ENCODE measurements around the gene STAG1.
"Not testable (repeated sequence)": the region's sequence is repeated elsewhere in the genome, so short reads cannot be mapped to it uniquely, and the experiment has no call there.

Gene STAG1

GRCh38 chr3:136476280-136476679 is 275.9 kb downstream of the STAG1 start:
- no peaks in the 10 kb centered on the region for H3K79me2 ChIP-seq (ENCODE audit: low read length)
- H3K9me3 ChIP-seq (ENCODE audit: insufficient read depth, low read length): no peaks in the 10 kb centered on the region
- no peak overlapping the region for H3K4me2 ChIP-seq (ENCODE audit: low read length)
- no peaks in the 10 kb centered on the region for H4K20me1 ChIP-seq (ENCODE audit: insufficient read depth, low read length)
- H3K4me3 ChIP-seq (ENCODE audit: low read length): no peak overlapping the region
- no peaks in the 10 kb centered on the region for H3K4me1 ChIP-seq (ENCODE audit: low read length)
- no peaks in the 10 kb centered on the region for H3K27me3 ChIP-seq (ENCODE audit: low read depth, low read length)
- H2AFZ ChIP-seq (ENCODE audit: low read depth, low read length): no peak overlapping the region
- H3K9ac ChIP-seq (ENCODE audit: low read length): no peak overlapping the region
- TF ChIP-seq CTCF (IDR thresholded peaks at IDR 0.05; ENCODE audit: low read depth, low read length) (no peak), EZH2phosphoT487 (IDR thresholded peaks at IDR 0.05; ENCODE audit: low read depth) (no peak)
- no peak overlapping the region for H3K27ac ChIP-seq (ENCODE audit: low read length)
- peaks cover 6% of the 10 kb centered on the region for H3K36me3 ChIP-seq (replicated peaks; ENCODE audit: low read depth, low read length)

GRCh38 chr3:136474876-136475275 is 277.3 kb downstream of the STAG1 start:
- not testable (repeated sequence) for H3K27ac ChIP-seq (ENCODE audit: low read length); H3K36me3 ChIP-seq (replicated peaks; ENCODE audit: low read depth, low read length); H3K27me3 ChIP-seq (ENCODE audit: low read depth, low read length); H3K4me1 ChIP-seq (ENCODE audit: low read length); H2AFZ ChIP-seq (ENCODE audit: low read depth, low read length); H3K9me3 ChIP-seq (ENCODE audit: insufficient read depth, low read length); H3K79me2 ChIP-seq (ENCODE audit: low read length); H3K4me3 ChIP-seq (ENCODE audit: low read length); H3K4me2 ChIP-seq (ENCODE audit: low read length); H4K20me1 ChIP-seq (ENCODE audit: insufficient read depth, low read length); H3K9ac ChIP-seq (ENCODE audit: low read length)

GRCh38 chr3:136473716-136474326 is 278.4 kb downstream of the STAG1 start:
- Histone ChIP-seq H3K9ac (ENCODE audit: low read length) (no peak overlapping the region), H4K20me1 (ENCODE audit: insufficient read depth, low read length) (no peaks in the 10 kb centered on the region), H3K27me3 (ENCODE audit: low read depth, low read length) (no peaks in the 10 kb centered on the region), H3K4me3 (ENCODE audit: low read length) (no peak overlapping the region), H3K9me3 (ENCODE audit: insufficient read depth, low read length) (no peaks in the 10 kb centered on the region), H3K27ac (ENCODE audit: low read length) (no peak overlapping the region), H2AFZ (ENCODE audit: low read depth, low read length) (no peak overlapping the region), H3K4me1 (ENCODE audit: low read length) (no peaks in the 10 kb centered on the region), H3K79me2 (ENCODE audit: low read length) (no peaks in the 10 kb centered on the region), H3K4me2 (ENCODE audit: low read length) (no peak overlapping the region), H3K36me3 (replicated peaks; ENCODE audit: low read depth, low read length) (peaks cover 6% of the 10 kb centered on the region)
- TF ChIP-seq EZH2phosphoT487 (IDR thresholded peaks at IDR 0.05; ENCODE audit: low read depth) (no peak), CTCF (IDR thresholded peaks at IDR 0.05; ENCODE audit: low read depth, low read length) (no peak)

DNA sequence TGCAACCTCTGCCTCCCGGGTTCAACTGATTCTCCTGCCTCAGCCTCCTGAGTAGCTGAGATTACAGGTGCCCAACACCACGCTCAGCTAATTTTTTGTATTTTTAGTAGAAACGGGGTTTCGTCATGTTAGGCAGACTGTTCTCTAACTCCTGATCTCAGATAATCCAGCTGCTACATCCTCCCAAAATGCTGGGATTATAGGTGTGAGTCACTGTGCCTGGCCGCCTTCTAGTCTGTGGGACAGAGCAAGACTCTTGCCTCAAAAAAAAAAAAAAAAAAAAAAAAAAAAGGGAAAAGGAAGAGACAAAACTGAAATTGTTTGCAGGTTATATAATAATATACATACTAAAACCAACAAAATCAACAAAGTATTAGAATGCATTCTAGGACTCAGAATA is 286.9 kb downstream of the STAG1 start:
- no peak overlapping the region for H3K27ac ChIP-seq (ENCODE audit: low read length)
- no peak overlapping the region for H2AFZ ChIP-seq (ENCODE audit: low read depth, low read length)
- no peak overlapping the region for H3K4me3 ChIP-seq (ENCODE audit: low read length)
- H3K36me3 ChIP-seq (replicated peaks; ENCODE audit: low read depth, low read length): peaks cover 7% of the 10 kb centered on the region
- no peak overlapping the region for H3K9ac ChIP-seq (ENCODE audit: low read length)
- no peaks in the 10 kb centered on the region for H4K20me1 ChIP-seq (ENCODE audit: insufficient read depth, low read length)
- no peaks in the 10 kb centered on the region for H3K79me2 ChIP-seq (ENCODE audit: low read length)
- no peak overlapping the region for H3K4me2 ChIP-seq (ENCODE audit: low read length)
- H3K9me3 ChIP-seq (ENCODE audit: insufficient read depth, low read length): no peaks in the 10 kb centered on the region
- H3K27me3 ChIP-seq (ENCODE audit: low read depth, low read length): no peaks in the 10 kb centered on the region
- TF ChIP-seq CTCF (IDR thresholded peaks at IDR 0.05; ENCODE audit: low read depth, low read length) (no peak), EZH2phosphoT487 (IDR thresholded peaks at IDR 0.05; ENCODE audit: low read depth) (no peak)
- no peaks in the 10 kb centered on the region for H3K4me1 ChIP-seq (ENCODE audit: low read length)

Data from OCI-LY3 (cell line).